ENCODE results near the gene CGGBP1.
"Not testable (repeated sequence)": the region's sequence is repeated elsewhere in the genome, so short reads cannot be mapped to it uniquely, and the experiment has no call there.

The CGGBP1 gene

GRCh38 chr3:88033808-88034207 lies 25.0 kb downstream of the CGGBP1 start:
- no peak for DNase-seq

- DNase-seq, result no peak
Observed at GRCh38 chr3:88033079-88033478, 25.7 kb downstream of the CGGBP1 start.

- no peak for DNase-seq
Observed at GRCh38 chr3:88032245-88032644, 26.6 kb downstream of the CGGBP1 start.

- no peak for DNase-seq
Observed at GRCh38 chr3:88031642-88032077, 27.1 kb downstream of the CGGBP1 start.

GRCh38 chr3:88030210-88030609 lies 28.6 kb downstream of the CGGBP1 start:
- DNase-seq, result no peak

GRCh38 chr3:88028876-88029275 lies 29.9 kb downstream of the CGGBP1 start:
- DNase-seq, result no peak

GRCh38 chr3:88025001-88025552 lies 33.7 kb downstream of the CGGBP1 start:
- DNase-seq, result no peak

- no peak for DNase-seq
Observed at GRCh38 chr3:88019024-88019423, 39.8 kb downstream of the CGGBP1 start.

- not testable (repeated sequence) for DNase-seq
Observed at GRCh38 chr3:88015656-88016055, 43.1 kb downstream of the CGGBP1 start.

- no peak for DNase-seq
Observed at GRCh38 chr3:88013592-88013991, 45.2 kb downstream of the CGGBP1 start.

GRCh38 chr3:88010810-88011209 lies 48.0 kb downstream of the CGGBP1 start:
- no peak for DNase-seq

- DNase-seq, result no peak
Observed at GRCh38 chr3:88009066-88009465, 49.7 kb downstream of the CGGBP1 start.

GRCh38 chr3:88005066-88005465 lies 53.7 kb downstream of the CGGBP1 start:
- DNase-seq, result peak in 1 of 2 experiments; percentile 30

GRCh38 chr3:88003115-88003755 lies 55.6 kb downstream of the CGGBP1 start:
- DNase-seq, result peak in 1 of 2 experiments; percentile 41

- DNase-seq, result no peak
Observed at GRCh38 chr3:88002448-88002847, 56.4 kb downstream of the CGGBP1 start.
